ENCODE results near the gene CALN1. TPM values are rescaled to one million over a fixed set of nuclear protein-coding genes. Genes with fewer than 3 reads are reported as not detected.

The CALN1 gene
- total and polyA plus RNA-seq, 2 of the 8 experiments (the other 6 are each of a cell fraction or from before 2014, with no cell fraction given): 6.4 to 15.2 TPM

- TF ChIP-seq SIN3A (conservative IDR thresholded peaks at IDR 0.05 in 1 of 2, IDR thresholded peaks at IDR 0.05 in 1 of 2; ENCODE audit: low read depth in 1 of 2, low read length in 2 of 2) (no peak), SIRT6 (IDR thresholded peaks at IDR 0.05; ENCODE audit: low read length) (no peak), NRF1 (IDR thresholded peaks at IDR 0.05; ENCODE audit: low read depth, low read length) (no peak)
These were observed 610.2 kb downstream of the CALN1 start (continued) for GRCh38 chr7:71801976-71802375.

Measured in H1 (cell line).